Measurements from ENCODE around the gene XCR1.

DNA sequence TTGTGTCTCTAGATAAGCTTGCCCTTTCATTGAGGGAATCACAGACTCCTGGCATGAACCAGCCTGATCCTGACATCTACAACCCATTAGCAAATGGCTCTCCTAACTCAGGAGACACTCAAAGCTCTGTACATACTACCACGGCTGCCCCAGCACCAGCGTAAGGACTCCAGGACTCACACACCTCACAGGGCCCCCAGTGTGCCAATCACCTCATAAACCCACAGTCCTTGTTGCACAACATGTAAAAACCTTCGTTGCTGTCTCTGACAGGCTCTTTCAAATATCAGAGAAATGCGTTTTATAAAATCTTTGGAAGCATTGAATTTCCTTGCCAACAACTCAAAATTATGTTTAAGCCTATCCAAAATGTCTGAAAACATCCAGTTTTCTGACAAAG is 38.9 kb downstream of the XCR1 start:
- TF ChIP-seq, protein P1, sequence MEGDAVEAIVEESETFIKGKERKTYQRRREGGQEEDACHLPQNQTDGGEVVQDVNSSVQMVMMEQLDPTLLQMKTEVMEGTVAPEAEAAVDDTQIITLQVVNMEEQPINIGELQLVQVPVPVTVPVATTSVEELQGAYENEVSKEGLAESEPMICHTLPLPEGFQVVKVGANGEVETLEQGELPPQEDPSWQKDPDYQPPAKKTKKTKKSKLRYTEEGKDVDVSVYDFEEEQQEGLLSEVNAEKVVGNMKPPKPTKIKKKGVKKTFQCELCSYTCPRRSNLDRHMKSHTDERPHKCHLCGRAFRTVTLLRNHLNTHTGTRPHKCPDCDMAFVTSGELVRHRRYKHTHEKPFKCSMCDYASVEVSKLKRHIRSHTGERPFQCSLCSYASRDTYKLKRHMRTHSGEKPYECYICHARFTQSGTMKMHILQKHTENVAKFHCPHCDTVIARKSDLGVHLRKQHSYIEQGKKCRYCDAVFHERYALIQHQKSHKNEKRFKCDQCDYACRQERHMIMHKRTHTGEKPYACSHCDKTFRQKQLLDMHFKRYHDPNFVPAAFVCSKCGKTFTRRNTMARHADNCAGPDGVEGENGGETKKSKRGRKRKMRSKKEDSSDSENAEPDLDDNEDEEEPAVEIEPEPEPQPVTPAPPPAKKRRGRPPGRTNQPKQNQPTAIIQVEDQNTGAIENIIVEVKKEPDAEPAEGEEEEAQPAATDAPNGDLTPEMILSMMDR (IDR thresholded peaks at IDR 0.05): no peak
- TF ChIP-seq POLR2A (IDR thresholded peaks at IDR 0.05): no peak
